ENCODE data around the gene USP17L22.
"Not testable (repeated sequence)": the region's sequence is repeated elsewhere in the genome, so short reads cannot be mapped to it uniquely, and the experiment has no call there.

DNA sequence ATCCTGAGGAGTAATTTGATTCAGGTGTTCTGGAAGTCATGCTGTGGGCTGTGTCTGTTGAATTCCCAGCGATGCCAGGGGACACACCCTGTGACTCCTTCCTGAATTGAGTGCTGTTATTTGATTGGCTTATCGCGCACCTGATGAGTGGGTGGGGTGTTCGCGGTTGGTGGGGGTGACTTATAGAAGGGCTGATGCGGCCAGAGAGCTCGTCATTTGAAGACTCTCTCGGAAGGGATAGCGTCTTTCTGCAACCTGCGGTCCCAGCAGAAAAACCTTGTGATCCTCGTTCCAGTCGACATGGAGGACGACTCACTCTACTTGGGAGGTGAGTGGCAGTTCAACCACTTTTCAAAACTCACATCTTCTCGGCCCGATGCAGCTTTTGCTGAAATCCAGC lies 9.6 kb upstream of the USP17L22 start, which contains the start of gene USP17L20:
- not testable (repeated sequence) for TF ChIP-seq POLR2A (IDR thresholded peaks at IDR 0.05; ENCODE audit: low read length); GATA1 (IDR thresholded peaks at IDR 0.05; ENCODE audit: low read depth, low read length)

Measured in erythroblast (primary cell).